Endodermal cell (in vitro differentiated cells): ENCODE results near the gene KIRREL3. TPM values are rescaled to one million over a fixed set of nuclear protein-coding genes. Genes with fewer than 3 reads are reported as not detected.

Source experiments
- DNase-seq: peaks from one replicate; pipeline ENCODE4 v3.0.0-alpha.2; 2017
- H3K27ac ChIP-seq: 2 replicates; pipeline ENCODE4 v1.5.1; 2013; ENCODE audit warnings: mild to moderate bottlenecking, low read depth, low read length, moderate library complexity
- H3K27me3 ChIP-seq: 2 replicates; pipeline ENCODE4 v1.6.1; 2013; ENCODE audit warnings: mild to moderate bottlenecking, low read length, moderate library complexity; ENCODE audit not compliant: insufficient read depth, control insufficient read depth, poor library complexity, severe bottlenecking
- H3K36me3 ChIP-seq: 2 replicates; pipeline ENCODE4 v1.7.0; 2013; ENCODE audit warnings: mild to moderate bottlenecking, low read length, moderate library complexity; ENCODE audit not compliant: control insufficient read depth, insufficient read depth
- H3K4me1 ChIP-seq: one replicate; pipeline ENCODE4 v1.7.0; 2013; ENCODE audit warnings: low read length; ENCODE audit not compliant: control insufficient read depth, insufficient read depth
- H3K4me3 ChIP-seq: 2 replicates; pipeline ENCODE4 v1.5.1; 2013; ENCODE audit warnings: mild to moderate bottlenecking, low read length, moderate library complexity
- H3K9ac ChIP-seq: 2 replicates; pipeline ENCODE4 v1.6.1; 2013; ENCODE audit warnings: mild to moderate bottlenecking, low read length, moderate library complexity; ENCODE audit not compliant: poor library complexity, severe bottlenecking; ENCODE audit errors: extremely low read depth
- H3K9me3 ChIP-seq: 2 replicates; pipeline ENCODE4 v1.6.1; 2013; ENCODE audit warnings: mild to moderate bottlenecking, low read length, moderate library complexity; ENCODE audit not compliant: control insufficient read depth
- H3K27ac Mint-ChIP-seq: 2 replicates; pipeline ENCODE4 v1.8.0; 2020; ENCODE audit warnings: mixed read lengths
- H3K27me3 Mint-ChIP-seq: 2 replicates; pipeline ENCODE4 v1.8.0; 2021; ENCODE audit warnings: mild to moderate bottlenecking, mixed read lengths; ENCODE audit not compliant: insufficient read depth
- H3K36me3 Mint-ChIP-seq: 2 replicates; pipeline ENCODE4 v1.8.0; 2020; ENCODE audit warnings: low read depth, mixed read lengths
- H3K4me1 Mint-ChIP-seq: 2 replicates; pipeline ENCODE4 v1.8.0; 2020; ENCODE audit warnings: mixed read lengths
- H3K4me3 Mint-ChIP-seq: 2 replicates; pipeline ENCODE4 v1.8.0; 2020; ENCODE audit warnings: mild to moderate bottlenecking, moderate library complexity, mixed read lengths
- H3K9me3 Mint-ChIP-seq: 2 replicates; pipeline ENCODE4 v1.8.0; 2020; ENCODE audit warnings: mild to moderate bottlenecking, mixed read lengths
- CTCF ChIP-seq: fragments of 200-600 bp; sonication (generic); conservative IDR thresholded peaks from 2 replicates; pipeline ENCODE4 v1.5.0; 2021; ENCODE audit warnings: antibody characterized with exemption, mild to moderate bottlenecking
- WGBS, 2 experiments: methylation state at CpG; one replicate each; pipeline versions ENCODE4 v1.1.5 to v1.1.7; 2013; ENCODE audit warnings: missing lambda C conversion rate in 2 of 2, mixed read lengths in 1 of 2; ENCODE audit not compliant: insufficient coverage in 1 of 2, insufficient read length in 1 of 2; 5-methylcytosine and 5-hydroxymethylcytosine counted together
- total RNA-seq, 2 donors: library from RNA; stranded (reverse); fragmentation: NEBNext Ultra II Directional in 1 of 2; extraction: Animal tissue kit (Norgen Biotek cat#: 25700) in 1 of 2; gene quantifications; 2 replicates in 1 of 2; 3 replicates in 1 of 2; pipeline ENCODE4 v1.2.1, GENCODE V29; 2021

KIRREL3 gene
- total RNA-seq, 2 donors from 2014 or later, result 1.1 to 1.4 TPM

GRCh38 chr11:127037596-127037995 is 37.0 kb upstream of the KIRREL3 start:
- peaks cover 7% of the 10 kb centered on the region for H3K4me1 Mint-ChIP-seq
- no peak overlapping the region for H3K4me3 Mint-ChIP-seq
- Histone ChIP-seq H3K9ac (no peak overlapping the region), H3K4me3 (no peak overlapping the region), H3K9me3 (no peaks in the 10 kb centered on the region), H3K36me3 (no peaks in the 10 kb centered on the region), H3K27me3 (no peaks in the 10 kb centered on the region), H3K27ac (no peak overlapping the region), H3K4me1 (no peaks in the 10 kb centered on the region)
- no peaks in the 10 kb centered on the region for H3K27me3 Mint-ChIP-seq
- H3K27ac Mint-ChIP-seq, result no peak overlapping the region
- WGBS, 2 experiments, result 77 to 85% methylated on average over 4 of the region's 4 CpGs
- DNase-seq, result no peak
- TF ChIP-seq CTCF, result no peak
- H3K9me3 Mint-ChIP-seq, result no peaks in the 10 kb centered on the region
- no peaks in the 10 kb centered on the region for H3K36me3 Mint-ChIP-seq

GRCh38 chr11:127037001-127037400 is 36.4 kb upstream of the KIRREL3 start:
- H3K4me1 Mint-ChIP-seq, result peaks cover 7% of the 10 kb centered on the region
- Histone ChIP-seq H3K36me3 (no peaks in the 10 kb centered on the region), H3K4me1 (no peaks in the 10 kb centered on the region), H3K9ac (no peak overlapping the region), H3K4me3 (no peak overlapping the region), H3K27me3 (no peaks in the 10 kb centered on the region), H3K9me3 (no peaks in the 10 kb centered on the region), H3K27ac (no peak overlapping the region)
- H3K27ac Mint-ChIP-seq, result no peak overlapping the region
- WGBS, 2 experiments, result 89% methylated on average over 1 of the region's 1 CpG; no CpG with 5 or more reads in 1 of the 2 experiments
- no peaks in the 10 kb centered on the region for H3K9me3 Mint-ChIP-seq
- no peaks in the 10 kb centered on the region for H3K27me3 Mint-ChIP-seq
- no peak for TF ChIP-seq CTCF
- H3K36me3 Mint-ChIP-seq, result no peaks in the 10 kb centered on the region
- DNase-seq, result no peak
- H3K4me3 Mint-ChIP-seq, result no peak overlapping the region

- no peak for DNase-seq
- Histone ChIP-seq H3K9me3 (no peaks in the 10 kb centered on the region), H3K27ac (no peak overlapping the region), H3K9ac (no peak overlapping the region), H3K4me1 (no peaks in the 10 kb centered on the region), H3K4me3 (no peak overlapping the region), H3K36me3 (no peaks in the 10 kb centered on the region), H3K27me3 (no peaks in the 10 kb centered on the region)
- H3K4me3 Mint-ChIP-seq, result no peak overlapping the region
- no peak overlapping the region for H3K27ac Mint-ChIP-seq
- no peaks in the 10 kb centered on the region for H3K36me3 Mint-ChIP-seq
- H3K9me3 Mint-ChIP-seq, result no peaks in the 10 kb centered on the region
- 90 to 100% methylated on average over 1 to 3 of the region's 3 CpGs for WGBS, 2 experiments
- TF ChIP-seq CTCF, result no peak
- peaks cover 7% of the 10 kb centered on the region for H3K4me1 Mint-ChIP-seq
- H3K27me3 Mint-ChIP-seq, result no peaks in the 10 kb centered on the region
Measured at GRCh38 chr11:127035824-127036223, 35.3 kb upstream of the KIRREL3 start.
